ENCODE results near the gene EPB41L2. TPM values are rescaled to one million over a fixed set of nuclear protein-coding genes. Genes with fewer than 3 reads are reported as not detected.
"Not testable (repeated sequence)": the region's sequence is repeated elsewhere in the genome, so short reads cannot be mapped to it uniquely, and the experiment has no call there.

EPB41L2 gene
- total and polyA plus RNA-seq, 2 experiments from 2014 or later = 76.2 to 91.7 TPM

GRCh38 chr6:130918171-130918570 is 144.9 kb downstream of the EPB41L2 start:
- DNase-seq (ENCODE audit: low spot score) (no peak), ATAC-seq (no peak)
- Mint-ChIP-seq H3K9me3 (peaks cover 6% of the 10 kb centered on the region), H3K4me1 (peaks cover 7% of the 10 kb centered on the region; the same call in 2 of the 3 replicates), H3K27ac (no peak overlapping the region), H3K36me3 (ENCODE audit: low read depth) (peaks cover 10% of the 10 kb centered on the region; the same call in 2 of the 3 replicates), H3K27me3 (ENCODE audit: insufficient read depth, low read depth, poor library complexity) (no peaks in the 10 kb centered on the region), H3K4me3 (no peak overlapping the region)
- Histone ChIP-seq H3K36me3 (ENCODE audit: insufficient read depth) (no peaks in the 10 kb centered on the region), H2AFZ (no peak overlapping the region), H3K4me3 (no peak overlapping the region), H3K4me2 (no peak overlapping the region), H3K4me1 (ENCODE audit: insufficient read depth) (no peaks in the 10 kb centered on the region), H3K27ac (ENCODE audit: low read depth) (no peak overlapping the region), H3K9me2 (ENCODE audit: insufficient read depth) (no peaks in the 10 kb centered on the region), H3F3A (replicated peaks; ENCODE audit: low read depth) (no peaks in the 10 kb centered on the region), H4K20me1 (replicated peaks; ENCODE audit: insufficient read depth) (no peaks in the 10 kb centered on the region; the same call in 1 of the 2 replicates), H3K79me2 (replicated peaks; ENCODE audit: insufficient read depth) (no peaks in the 10 kb centered on the region), H3K27me3 (ENCODE audit: insufficient read depth) (no peaks in the 10 kb centered on the region)
- TF ChIP-seq CREB1 (CRISPR knock-in tag; IDR thresholded peaks at IDR 0.05; ENCODE audit: low read depth) = no peak
- no peak for TF ChIP-seq EZH2 (IDR thresholded peaks at IDR 0.05; ENCODE audit: low read depth, unreplicated experiment)
- TF ChIP-seq ZNF114 (CRISPR knock-in tag; IDR thresholded peaks at IDR 0.05) = no peak
- TF ChIP-seq, protein P1, sequence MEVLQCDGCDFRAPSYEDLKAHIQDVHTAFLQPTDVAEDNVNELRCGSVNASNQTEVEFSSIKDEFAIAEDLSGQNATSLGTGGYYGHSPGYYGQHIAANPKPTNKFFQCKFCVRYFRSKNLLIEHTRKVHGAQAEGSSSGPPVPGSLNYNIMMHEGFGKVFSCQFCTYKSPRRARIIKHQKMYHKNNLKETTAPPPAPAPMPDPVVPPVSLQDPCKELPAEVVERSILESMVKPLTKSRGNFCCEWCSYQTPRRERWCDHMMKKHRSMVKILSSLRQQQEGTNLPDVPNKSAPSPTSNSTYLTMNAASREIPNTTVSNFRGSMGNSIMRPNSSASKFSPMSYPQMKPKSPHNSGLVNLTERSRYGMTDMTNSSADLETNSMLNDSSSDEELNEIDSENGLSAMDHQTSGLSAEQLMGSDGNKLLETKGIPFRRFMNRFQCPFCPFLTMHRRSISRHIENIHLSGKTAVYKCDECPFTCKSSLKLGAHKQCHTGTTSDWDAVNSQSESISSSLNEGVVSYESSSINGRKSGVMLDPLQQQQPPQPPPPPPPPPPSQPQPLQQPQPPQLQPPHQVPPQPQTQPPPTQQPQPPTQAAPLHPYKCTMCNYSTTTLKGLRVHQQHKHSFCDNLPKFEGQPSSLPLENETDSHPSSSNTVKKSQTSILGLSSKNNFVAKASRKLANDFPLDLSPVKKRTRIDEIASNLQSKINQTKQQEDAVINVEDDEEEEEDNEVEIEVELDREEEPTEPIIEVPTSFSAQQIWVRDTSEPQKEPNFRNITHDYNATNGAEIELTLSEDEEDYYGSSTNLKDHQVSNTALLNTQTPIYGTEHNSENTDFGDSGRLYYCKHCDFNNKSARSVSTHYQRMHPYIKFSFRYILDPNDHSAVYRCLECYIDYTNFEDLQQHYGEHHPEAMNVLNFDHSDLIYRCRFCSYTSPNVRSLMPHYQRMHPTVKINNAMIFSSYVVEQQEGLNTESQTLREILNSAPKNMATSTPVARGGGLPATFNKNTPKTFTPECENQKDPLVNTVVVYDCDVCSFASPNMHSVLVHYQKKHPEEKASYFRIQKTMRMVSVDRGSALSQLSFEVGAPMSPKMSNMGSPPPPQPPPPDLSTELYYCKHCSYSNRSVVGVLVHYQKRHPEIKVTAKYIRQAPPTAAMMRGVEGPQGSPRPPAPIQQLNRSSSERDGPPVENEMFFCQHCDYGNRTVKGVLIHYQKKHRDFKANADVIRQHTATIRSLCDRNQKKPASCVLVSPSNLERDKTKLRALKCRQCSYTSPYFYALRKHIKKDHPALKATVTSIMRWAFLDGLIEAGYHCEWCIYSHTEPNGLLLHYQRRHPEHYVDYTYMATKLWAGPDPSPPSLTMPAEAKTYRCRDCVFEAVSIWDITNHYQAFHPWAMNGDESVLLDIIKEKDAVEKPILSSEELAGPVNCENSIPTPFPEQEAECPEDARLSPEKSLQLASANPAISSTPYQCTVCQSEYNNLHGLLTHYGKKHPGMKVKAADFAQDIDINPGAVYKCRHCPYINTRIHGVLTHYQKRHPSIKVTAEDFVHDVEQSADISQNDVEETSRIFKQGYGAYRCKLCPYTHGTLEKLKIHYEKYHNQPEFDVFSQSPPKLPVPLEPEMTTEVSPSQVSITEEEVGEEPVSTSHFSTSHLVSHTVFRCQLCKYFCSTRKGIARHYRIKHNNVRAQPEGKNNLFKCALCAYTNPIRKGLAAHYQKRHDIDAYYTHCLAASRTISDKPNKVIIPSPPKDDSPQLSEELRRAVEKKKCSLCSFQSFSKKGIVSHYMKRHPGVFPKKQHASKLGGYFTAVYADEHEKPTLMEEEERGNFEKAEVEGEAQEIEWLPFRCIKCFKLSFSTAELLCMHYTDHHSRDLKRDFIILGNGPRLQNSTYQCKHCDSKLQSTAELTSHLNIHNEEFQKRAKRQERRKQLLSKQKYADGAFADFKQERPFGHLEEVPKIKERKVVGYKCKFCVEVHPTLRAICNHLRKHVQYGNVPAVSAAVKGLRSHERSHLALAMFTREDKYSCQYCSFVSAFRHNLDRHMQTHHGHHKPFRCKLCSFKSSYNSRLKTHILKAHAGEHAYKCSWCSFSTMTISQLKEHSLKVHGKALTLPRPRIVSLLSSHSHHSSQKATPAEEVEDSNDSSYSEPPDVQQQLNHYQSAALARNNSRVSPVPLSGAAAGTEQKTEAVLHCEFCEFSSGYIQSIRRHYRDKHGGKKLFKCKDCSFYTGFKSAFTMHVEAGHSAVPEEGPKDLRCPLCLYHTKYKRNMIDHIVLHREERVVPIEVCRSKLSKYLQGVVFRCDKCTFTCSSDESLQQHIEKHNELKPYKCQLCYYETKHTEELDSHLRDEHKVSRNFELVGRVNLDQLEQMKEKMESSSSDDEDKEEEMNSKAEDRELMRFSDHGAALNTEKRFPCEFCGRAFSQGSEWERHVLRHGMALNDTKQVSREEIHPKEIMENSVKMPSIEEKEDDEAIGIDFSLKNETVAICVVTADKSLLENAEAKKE (CRISPR knock-in tag; IDR thresholded peaks at IDR 0.05) = no peak
- no peak for TF ChIP-seq JUNB (IDR thresholded peaks at IDR 0.05; ENCODE audit: unreplicated experiment)
- TF ChIP-seq POLR2AphosphoS5 (IDR thresholded peaks at IDR 0.05; ENCODE audit: low read depth) = no peak
- no peak for TF ChIP-seq ETS1 (IDR thresholded peaks at IDR 0.05)
- TF ChIP-seq REST (IDR thresholded peaks at IDR 0.05; ENCODE audit: unreplicated experiment) = no peak
- no peak for TF ChIP-seq NANOG (IDR thresholded peaks at IDR 0.05; ENCODE audit: borderline replicate concordance)
- TF ChIP-seq ZNF331 (CRISPR knock-in tag; IDR thresholded peaks at IDR 0.05; ENCODE audit: low read depth) = no peak
- TF ChIP-seq STAT1 (IDR thresholded peaks at IDR 0.05; ENCODE audit: unreplicated experiment) = no peak
- no peak for TF ChIP-seq EZH2phosphoT487 (IDR thresholded peaks at IDR 0.05; ENCODE audit: unreplicated experiment)

DNA sequence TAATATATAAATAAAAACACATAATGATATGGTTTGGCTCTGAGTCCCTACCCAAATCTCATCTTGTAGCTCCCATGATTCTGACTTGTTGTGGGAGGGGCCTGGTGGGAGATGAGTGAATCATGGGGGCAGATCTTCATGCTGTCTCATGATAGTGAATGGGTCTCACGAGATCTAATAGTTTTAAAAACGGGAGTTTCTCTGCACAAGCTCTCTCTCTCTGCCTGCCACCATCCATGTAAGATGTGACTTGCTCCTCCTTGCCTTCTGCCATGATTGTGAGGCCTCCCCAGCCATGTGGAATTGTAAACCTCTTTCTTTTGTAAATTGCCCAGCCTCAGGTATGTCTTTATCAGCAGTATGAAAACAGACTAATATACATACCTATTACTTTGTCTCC is 147.4 kb downstream of the EPB41L2 start:
- not testable (repeated sequence) for H3K27ac Mint-ChIP-seq, H2AFZ ChIP-seq, H3K4me1 Mint-ChIP-seq

More for the DNA sequence above, 147.4 kb downstream of the EPB41L2 start:
- not testable (repeated sequence) for ATAC-seq; H3K4me1 ChIP-seq (ENCODE audit: insufficient read depth); H3K27ac ChIP-seq (ENCODE audit: low read depth); H3K9me2 ChIP-seq (ENCODE audit: insufficient read depth); H3F3A ChIP-seq (replicated peaks; ENCODE audit: low read depth); H3K4me2 ChIP-seq; H3K4me3 Mint-ChIP-seq; H4K20me1 ChIP-seq (replicated peaks; ENCODE audit: insufficient read depth); H3K27me3 Mint-ChIP-seq (ENCODE audit: insufficient read depth, low read depth, poor library complexity); H3K9me3 Mint-ChIP-seq; DNase-seq (ENCODE audit: low spot score); H3K27me3 ChIP-seq (ENCODE audit: insufficient read depth); H3K4me3 ChIP-seq; H3K36me3 ChIP-seq (ENCODE audit: insufficient read depth); H3K79me2 ChIP-seq (replicated peaks; ENCODE audit: insufficient read depth)
- peaks cover 17% of the 10 kb centered on the region; the same call in 2 of the 3 replicates for H3K36me3 Mint-ChIP-seq (ENCODE audit: low read depth)

Measured in GM23338 (cell line).